ENCODE measurements around the gene AKIP1.

The AKIP1 gene

GRCh38 chr11:8959546-8960166, 48.7 kb downstream of the AKIP1 start:
- DNase-seq (ENCODE audit: low read depth, low spot score): peak; percentile 80

- DNase-seq (ENCODE audit: low read depth, low spot score): no peak
Measured at GRCh38 chr11:8961401-8961800, 50.4 kb downstream of the AKIP1 start.

- DNase-seq (ENCODE audit: low read depth, low spot score): no peak
Measured at GRCh38 chr11:8962841-8963240, 51.9 kb downstream of the AKIP1 start.

GRCh38 chr11:8963569-8964323, 52.8 kb downstream of the AKIP1 start:
- peak; percentile 1 for DNase-seq (ENCODE audit: low read depth, low spot score)

GRCh38 chr11:8964324-8965320, 53.6 kb downstream of the AKIP1 start, which contains the start of gene TMEM9B:
TSS of gene TMEM9B (minus strand) at chr11:8964442. CDS start at chr11:8964313, 129 bp downstream.
- peak; percentile 63 for DNase-seq (ENCODE audit: low read depth, low spot score)

GRCh38 chr11:8967184-8967583, 56.2 kb downstream of the AKIP1 start:
- DNase-seq (ENCODE audit: low read depth, low spot score): no peak

Data from smooth muscle cell of the brain vasculature (primary cell).